IMR-90 (cell line): ENCODE data around the gene PRKAG3. TPM values are rescaled to one million over a fixed set of nuclear protein-coding genes. Genes with fewer than 3 reads are reported as not detected.

ENCODE experiments used
- ATAC-seq: fragments of 200-7000 bp; cut with Tn5 transposase; 2 replicates; pipeline ENCODE4 v1.9.1; 2020; ENCODE audit warnings: low read depth, mild to moderate bottlenecking, moderate library complexity
- BruUV-seq: library from RNA; stranded (reverse); fragments of 400-500 nt; replicated peaks from 2 replicates; lab custom pipeline; 2021; lab: Mats Ljungman, UMichigan
- CTCF ChIA-PET: fragments of 300-600 bp; formaldehyde crosslinking; extraction: SDS; loops from one replicate; lab custom pipeline; 2021; ENCODE audit warnings: antibody characterized with exemption; lab: Yijun Ruan, JAX
- POLR2A ChIA-PET: fragments of 300-600 bp; sonication (Branson Sonifier 250); formaldehyde crosslinking; loops from one replicate; lab custom pipeline; 2022; ENCODE audit warnings: antibody characterized with exemption; ENCODE audit not compliant: unreplicated experiment; lab: Charles Lee
- DNase-seq: peaks from one replicate; pipeline ENCODE4 v3.0.0; 2013
- H2AFZ ChIP-seq: replicated peaks from 2 replicates; pipeline ENCODE3; 2013; ENCODE audit warnings: low read length, mild to moderate bottlenecking; ENCODE audit not compliant: poor library complexity
- H2AK5ac ChIP-seq: 2 replicates; pipeline ENCODE4 v1.6.1; 2013; ENCODE audit warnings: low read depth, low read length, inconsistent platforms
- H2AK9ac ChIP-seq: replicated peaks from 2 replicates; pipeline ENCODE3; 2013; ENCODE audit warnings: mild to moderate bottlenecking, low read depth, low read length, moderate library complexity; ENCODE audit not compliant: poor library complexity
- H2BK120ac ChIP-seq: 2 replicates; pipeline ENCODE4 v1.6.1; 2013; ENCODE audit warnings: low read depth, low read length, inconsistent platforms
- H2BK15ac ChIP-seq: 3 replicates; pipeline ENCODE4 v1.6.1; 2013; ENCODE audit warnings: low read depth, low read length, inconsistent platforms
- H2BK20ac ChIP-seq: 2 replicates; pipeline ENCODE4 v1.6.1; 2013; ENCODE audit warnings: low read depth, mild to moderate bottlenecking, inconsistent platforms, low read length, moderate library complexity
- H2BK5ac ChIP-seq: 2 replicates; pipeline ENCODE4 v1.6.1; 2013; ENCODE audit warnings: mild to moderate bottlenecking, low read depth, low read length, inconsistent platforms; ENCODE audit not compliant: poor library complexity, severe bottlenecking
- H3K14ac ChIP-seq: replicated peaks from 2 replicates; pipeline ENCODE4 v1.6.1; 2013; ENCODE audit warnings: low read depth, low read length, inconsistent platforms
- H3K18ac ChIP-seq: 2 replicates; pipeline ENCODE4 v1.6.1; 2013; ENCODE audit warnings: low read depth, low read length, control low read depth
- H3K23ac ChIP-seq: 2 replicates; pipeline ENCODE4 v1.6.1; 2013; ENCODE audit warnings: low read depth, low read length, inconsistent platforms
- H3K27ac ChIP-seq: 2 replicates; pipeline ENCODE4 v1.5.1; 2013; ENCODE audit warnings: mild to moderate bottlenecking, control low read depth, low read length; ENCODE audit not compliant: insufficient read depth
- H3K27me3 ChIP-seq: 2 replicates; pipeline ENCODE4 v1.6.1; 2013; ENCODE audit warnings: low read length; ENCODE audit not compliant: control insufficient read depth, insufficient read depth
- H3K36me3 ChIP-seq: 2 replicates; pipeline ENCODE4 v1.6.1; 2013; ENCODE audit warnings: low read length, mixed read lengths; ENCODE audit not compliant: control insufficient read depth, insufficient read depth
- H3K4ac ChIP-seq: 2 replicates; pipeline ENCODE4 v1.6.1; 2013; ENCODE audit warnings: low read depth, low read length, inconsistent platforms
- H3K4me1 ChIP-seq: 2 replicates; pipeline ENCODE4 v1.6.1; 2013; ENCODE audit warnings: low read length, mixed read lengths; ENCODE audit not compliant: control insufficient read depth, insufficient read depth
- H3K4me2 ChIP-seq: 2 replicates; pipeline ENCODE4 v1.6.1; 2013; ENCODE audit warnings: low read depth, mild to moderate bottlenecking, control low read depth, low read length, moderate library complexity
- H3K4me3 ChIP-seq: 2 replicates; pipeline ENCODE4 v1.5.1; 2013; ENCODE audit warnings: low read depth, mild to moderate bottlenecking, control low read depth, low read length, moderate library complexity; ENCODE audit not compliant: insufficient read depth
- H3K56ac ChIP-seq: 2 replicates; pipeline ENCODE4 v1.6.1; 2013; ENCODE audit warnings: low read length, inconsistent platforms; ENCODE audit not compliant: insufficient read depth; ENCODE audit errors: extremely low read depth
- H3K79me1 ChIP-seq, 2 experiments: 2 replicates each; pipeline ENCODE4 v1.6.1; 2013; ENCODE audit warnings: low read length in 2 of 2, inconsistent platforms in 1 of 2, low read depth in 1 of 2
- H3K9ac ChIP-seq: 2 replicates; pipeline ENCODE4 v1.6.1; 2013; ENCODE audit warnings: low read depth, low read length, control low read depth
- H3K9me1 ChIP-seq: 2 replicates; pipeline ENCODE4 v1.6.1; 2013; ENCODE audit warnings: low read length, inconsistent platforms; ENCODE audit not compliant: insufficient read depth
- H3K9me3 ChIP-seq: 2 replicates; pipeline ENCODE4 v1.6.1; 2013; ENCODE audit warnings: low read length; ENCODE audit not compliant: control insufficient read depth, insufficient read depth
- H4K20me1 ChIP-seq: 2 replicates; pipeline ENCODE4 v1.6.1; 2013; ENCODE audit warnings: low read length, inconsistent platforms; ENCODE audit not compliant: insufficient read depth
- H4K5ac ChIP-seq: 2 replicates; pipeline ENCODE4 v1.6.1; 2013; ENCODE audit warnings: mild to moderate bottlenecking, low read depth, low read length, control low read depth
- H4K8ac ChIP-seq, 2 experiments: 2 replicates each; pipeline ENCODE4 v1.6.1; 2013; ENCODE audit warnings: low read depth in 2 of 2, low read length in 2 of 2, control low read depth in 1 of 2, inconsistent platforms in 1 of 2
- H4K91ac ChIP-seq: 2 replicates; pipeline ENCODE4 v1.6.1; 2013; ENCODE audit warnings: low read depth, low read length, inconsistent platforms; ENCODE audit not compliant: insufficient read depth
- FOS ChIP-seq: fragments of 150-350 bp; IDR thresholded peaks from 2 replicates; pipeline ENCODE4 v1.6.1; 2016; ENCODE audit warnings: low read depth, low read length
- MAFK ChIP-seq: IDR thresholded peaks from 2 replicates; pipeline ENCODE4 v1.6.1; 2012; ENCODE audit warnings: low read depth, low read length, improper control_type of control experiment
- MAZ ChIP-seq: IDR thresholded peaks from 2 replicates; pipeline ENCODE4 v1.6.1; 2012; ENCODE audit warnings: low read depth, mild to moderate bottlenecking, low read length, improper control_type of control experiment, moderate library complexity, borderline replicate concordance
- MXI1 ChIP-seq: IDR thresholded peaks from 2 replicates; pipeline ENCODE4 v1.6.1; 2012; ENCODE audit warnings: low read depth, mild to moderate bottlenecking, low read length, moderate library complexity, borderline replicate concordance
- NFE2L2 ChIP-seq: fragments of 150-350 bp; IDR thresholded peaks from 2 replicates; pipeline ENCODE4 v1.6.1; 2016; ENCODE audit warnings: low read depth, mild to moderate bottlenecking, low read length
- WGBS, 2 experiments: methylation state at CpG; one replicate each; pipeline versions ENCODE4 v1.1.5 to v1.1.7; 2013; ENCODE audit warnings: missing lambda C conversion rate in 2 of 2; ENCODE audit not compliant: insufficient read length in 1 of 2; ENCODE audit errors: extremely low coverage in 2 of 2; 5-methylcytosine and 5-hydroxymethylcytosine counted together
- dilution Hi-C: fragments of 300-500 bp; cut with HindIII; formaldehyde crosslinking; loops from one replicate; pipeline ENCODE4 v1.14.3; 2018; ENCODE audit warnings: low sequenced_read_pairs; ENCODE audit not compliant: unreplicated experiment
- in situ Hi-C: fragments of 300-500 bp; cut with MboI; formaldehyde crosslinking; loops from 3 replicates; pipeline ENCODE4 v1.14.3; 2019; ENCODE audit warnings: low sequenced_read_pairs, inconsistent platforms, mixed read lengths
- intact Hi-C: fragments of 100-400 bp; cut with micrococcal nuclease; formaldehyde crosslinking; loops from 2 replicates; pipeline ENCODE4 v1.10.0; 2022
- polyA plus RNA-seq, 3 experiments: library from polyadenylated mRNA; depleted of rRNA; stranded (reverse); fragments of >200 nt; gene quantifications; 2 replicates each; pipeline ENCODE4 v1.2.3, GENCODE V29; 2012; ENCODE audit warnings: low replicate concordance in 1 of 3
- total RNA-seq: library from RNA; depleted of rRNA; stranded (reverse); fragments of >200 nt; gene quantifications from 2 replicates; pipeline ENCODE4 v1.2.3, GENCODE V29; 2012
- TF ChIP-seq, protein P1 (sequence below): fragments of 150-350 bp; IDR thresholded peaks from 2 replicates; pipeline ENCODE4 v1.6.1; 2017; ENCODE audit warnings: mild to moderate bottlenecking, antibody characterized with exemption, low read length, low read depth
- TF ChIP-seq, protein P2 (sequence below): fragments of 150-350 bp; IDR thresholded peaks from 2 replicates; pipeline ENCODE4 v1.6.1; 2016; ENCODE audit warnings: low read depth, mild to moderate bottlenecking, low read length, moderate library complexity, borderline replicate concordance

Gene PRKAG3
- total and polyA plus RNA-seq, 2 of the 4 experiments (the other 2 are of a cell fraction): not detected

DNA sequence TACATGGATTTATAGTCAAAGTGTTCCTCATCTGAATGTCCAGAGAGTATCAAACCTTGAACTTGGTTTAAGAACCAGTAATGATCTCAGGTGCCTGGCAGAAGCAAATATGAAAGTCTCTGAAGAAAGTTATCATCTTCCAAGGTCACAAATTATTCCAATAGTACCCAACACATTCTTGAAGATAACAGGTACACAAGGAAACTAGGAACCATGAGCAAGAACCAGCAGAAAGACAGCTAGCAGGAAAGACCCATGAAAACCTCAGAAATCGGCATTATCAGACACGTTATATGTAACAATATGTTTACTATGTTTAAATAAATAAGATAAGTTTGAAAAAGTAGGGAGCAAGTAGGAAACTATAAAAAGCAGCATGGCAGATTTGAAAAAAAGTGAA lies 5.9 kb upstream of the PRKAG3 start:
- intact Hi-C loops (loop anchor here (5.0 kb wide), 1 partner anchor 55 kb away; the partner anchor contains the start of gene CYP27A1), in situ Hi-C loops (no loop called here), dilution Hi-C loops (no loop called here)
- ATAC-seq (no peak), DNase-seq (no peak)
- Histone ChIP-seq H4K91ac (no peak overlapping the region), H4K8ac (no peak overlapping the region), H4K5ac (no peak overlapping the region), H2AK5ac (no peak overlapping the region), H3K9me3 (0 out of 2 replicates have a peak, but pooled peaks cover 2% of the 10 kb centered on the region), H3K4me2 (no peak overlapping the region), H2BK5ac (no peak overlapping the region), H2BK15ac (no peak overlapping the region), H3K4me3 (no peak overlapping the region), H2AK9ac (no peak overlapping the region), H3K27me3 (peaks cover 29% of the 10 kb centered on the region), H3K14ac (no peak overlapping the region), H2BK120ac (no peak overlapping the region), H3K79me1 (no peaks in the 10 kb centered on the region), H3K56ac (no peak overlapping the region), H2AFZ (no peak overlapping the region), H3K9me1 (no peaks in the 10 kb centered on the region), H3K23ac (no peak overlapping the region), H4K20me1 (no peaks in the 10 kb centered on the region), H3K9ac (no peak overlapping the region), H3K4ac (no peak overlapping the region), H3K36me3 (no peaks in the 10 kb centered on the region), H3K27ac (no peak overlapping the region), H3K4me1 (no peaks in the 10 kb centered on the region; the same call in 1 of the 2 replicates), H2BK20ac (no peak overlapping the region), H3K18ac (no peak overlapping the region)
- ChIA-PET CTCF (interaction anchor here (0.7 kb wide), 1 partner anchor 127 kb away, joined by 4 read pairs; no protein-coding TSS in a partner anchor), POLR2A (no interaction called here)
- TF ChIP-seq, protein P1, sequence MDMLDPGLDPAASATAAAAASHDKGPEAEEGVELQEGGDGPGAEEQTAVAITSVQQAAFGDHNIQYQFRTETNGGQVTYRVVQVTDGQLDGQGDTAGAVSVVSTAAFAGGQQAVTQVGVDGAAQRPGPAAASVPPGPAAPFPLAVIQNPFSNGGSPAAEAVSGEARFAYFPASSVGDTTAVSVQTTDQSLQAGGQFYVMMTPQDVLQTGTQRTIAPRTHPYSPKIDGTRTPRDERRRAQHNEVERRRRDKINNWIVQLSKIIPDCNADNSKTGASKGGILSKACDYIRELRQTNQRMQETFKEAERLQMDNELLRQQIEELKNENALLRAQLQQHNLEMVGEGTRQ: no peak
- TF ChIP-seq FOS (no peak), MAZ (no peak), MXI1 (no peak), MAFK (no peak), NFE2L2 (no peak)
- TF ChIP-seq, protein P2, sequence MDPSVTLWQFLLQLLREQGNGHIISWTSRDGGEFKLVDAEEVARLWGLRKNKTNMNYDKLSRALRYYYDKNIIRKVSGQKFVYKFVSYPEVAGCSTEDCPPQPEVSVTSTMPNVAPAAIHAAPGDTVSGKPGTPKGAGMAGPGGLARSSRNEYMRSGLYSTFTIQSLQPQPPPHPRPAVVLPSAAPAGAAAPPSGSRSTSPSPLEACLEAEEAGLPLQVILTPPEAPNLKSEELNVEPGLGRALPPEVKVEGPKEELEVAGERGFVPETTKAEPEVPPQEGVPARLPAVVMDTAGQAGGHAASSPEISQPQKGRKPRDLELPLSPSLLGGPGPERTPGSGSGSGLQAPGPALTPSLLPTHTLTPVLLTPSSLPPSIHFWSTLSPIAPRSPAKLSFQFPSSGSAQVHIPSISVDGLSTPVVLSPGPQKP: no peak
- WGBS, 2 experiments: no CpG with 5 or more reads among the region's 2 CpGs
- no TSS peak for BruUV-seq
